HG03196 (cell line): Measurements from ENCODE around the gene MYLK4.

Source experiments
- ATAC-seq: cut with Tn5 transposase; IDR thresholded peaks from one replicate; pipeline ENCODE4 v1.9.1; 2021; ENCODE audit not compliant: unreplicated experiment

The MYLK4 gene

GRCh38 chr6:2750832-2751231 lies at the start of gene MYLK4:
MYLK4 (minus strand) TSS chr6:2750922; CDS start chr6:2749294, 1,628 bp downstream.
- ATAC-seq, result no peak

GRCh38 chr6:2799936-2800527 lies 49.3 kb upstream of the MYLK4 start:
- no peak for ATAC-seq

- ATAC-seq, result no peak
Measured at GRCh38 chr6:2798586-2799134, 47.9 kb upstream of the MYLK4 start.

- ATAC-seq, result no peak
Measured at GRCh38 chr6:2797564-2798031, 46.9 kb upstream of the MYLK4 start.

- no peak for ATAC-seq
Measured at GRCh38 chr6:2796861-2797260, 46.1 kb upstream of the MYLK4 start.

GRCh38 chr6:2795956-2796355 lies 45.2 kb upstream of the MYLK4 start:
- no peak for ATAC-seq

GRCh38 chr6:2795162-2795561 lies 44.4 kb upstream of the MYLK4 start:
- ATAC-seq, result no peak

- ATAC-seq, result no peak
Measured at GRCh38 chr6:2794171-2794730, 43.5 kb upstream of the MYLK4 start.

- no peak for ATAC-seq
Measured at GRCh38 chr6:2793534-2794151, 42.9 kb upstream of the MYLK4 start.

- no peak for ATAC-seq
Measured at GRCh38 chr6:2792330-2793110, 41.8 kb upstream of the MYLK4 start.

GRCh38 chr6:2791450-2791974 lies 40.8 kb upstream of the MYLK4 start:
- ATAC-seq, result no peak

- ATAC-seq, result peak; percentile 73
Measured at GRCh38 chr6:2790588-2791449, 40.1 kb upstream of the MYLK4 start.

GRCh38 chr6:2786269-2786668 lies 35.5 kb upstream of the MYLK4 start:
- no peak for ATAC-seq

GRCh38 chr6:2784930-2785329 lies 34.2 kb upstream of the MYLK4 start:
- no peak for ATAC-seq

GRCh38 chr6:2784061-2784460 lies 33.3 kb upstream of the MYLK4 start:
- no peak for ATAC-seq

GRCh38 chr6:2783188-2783963 lies 32.7 kb upstream of the MYLK4 start:
- no peak for ATAC-seq

- ATAC-seq, result no peak
Measured at GRCh38 chr6:2782825-2783187, 32.1 kb upstream of the MYLK4 start.

GRCh38 chr6:2782356-2782708 lies 31.6 kb upstream of the MYLK4 start:
- ATAC-seq, result no peak

GRCh38 chr6:2781685-2782355 lies 31.1 kb upstream of the MYLK4 start:
- no peak for ATAC-seq
